Panc1 (cell line): ENCODE measurements around the gene PEX5.

ENCODE experiments used
- CTCF ChIP-seq: fragments of 450-650 bp; IDR thresholded peaks from 2 replicates; pipeline ENCODE4 v1.5.1; 2017; ENCODE audit warnings: mild to moderate bottlenecking
- POLR2AphosphoS5 ChIP-seq: IDR thresholded peaks from 2 replicates; pipeline ENCODE4 v1.6.1; 2012; ENCODE audit warnings: mild to moderate bottlenecking, low read depth, low read length, moderate library complexity
- REST ChIP-seq, 2 experiments: IDR thresholded peaks; 2 replicates each; pipeline ENCODE4 v1.6.1; 2011 to 2012; ENCODE audit warnings: low read depth in 2 of 2, control low read depth in 1 of 2, low read length in 1 of 2, mild to moderate bottlenecking in 1 of 2, moderate library complexity in 1 of 2; ENCODE audit not compliant: insufficient read depth in 1 of 2

- TF ChIP-seq CTCF (no peak), POLR2AphosphoS5 (no peak), REST (IDR thresholded peaks at IDR 0.05; ENCODE audit: insufficient read depth in 1 of 2, low read depth in 2 of 2, low read length in 1 of 2) (no peak)
Measured at GRCh38 chr12:7176595-7176994, 12.9 kb upstream of the PEX5 start.
